Activated B cell treated with CpG ODN at 0.5 μM for 24 hours (primary cell): ENCODE measurements around the gene UXS1. TPM values are rescaled to one million over a fixed set of nuclear protein-coding genes. Genes with fewer than 3 reads are reported as not detected.

ENCODE experiments used
- ATAC-seq: fragments of 200-7000 bp; cut with Tn5 transposase; one replicate; pipeline ENCODE4 v1.10.0; 2021; ENCODE audit warnings: low read depth, mild to moderate bottlenecking, moderate library complexity
- CTCF ChIA-PET: fragments of 350-600 bp; sonication (Branson Sonifier 250); formaldehyde crosslinking; loops from one replicate; lab custom pipeline; 2021; ENCODE audit warnings: antibody characterized with exemption; lab: Charles Lee
- POLR2A ChIA-PET: fragments of 350-600 bp; sonication (Branson Sonifier 250); formaldehyde crosslinking; loops from one replicate; lab custom pipeline; 2021; ENCODE audit warnings: antibody characterized with exemption; lab: Charles Lee
- DNase-seq: peaks from one replicate; pipeline ENCODE4 v3.0.0; 2022
- H3K27ac Mint-ChIP-seq: one replicate; pipeline ENCODE4 v1.8.0; 2020; ENCODE audit warnings: mixed read lengths
- H3K27me3 Mint-ChIP-seq: one replicate; pipeline ENCODE4 v1.8.0; 2021; ENCODE audit warnings: mixed read lengths
- H3K36me3 Mint-ChIP-seq: one replicate; pipeline ENCODE4 v1.8.0; 2021; ENCODE audit warnings: low read depth, mixed read lengths
- H3K4me1 Mint-ChIP-seq: one replicate; pipeline ENCODE4 v1.8.0; 2021; ENCODE audit warnings: mixed read lengths
- H3K4me3 Mint-ChIP-seq: one replicate; pipeline ENCODE4 v1.8.0; 2020; ENCODE audit warnings: mild to moderate bottlenecking, mixed read lengths
- H3K9me3 Mint-ChIP-seq: one replicate; pipeline ENCODE4 v1.8.0; 2020; ENCODE audit warnings: mixed read lengths
- CTCF ChIP-seq: fragments of 200-600 bp; IDR thresholded peaks from one replicate; pipeline ENCODE4 v1.8.0; 2022; ENCODE audit warnings: antibody characterized with exemption, mild to moderate bottlenecking
- intact Hi-C: fragments of 100-400 bp; cut with micrococcal nuclease; formaldehyde crosslinking; loops from one replicate; pipeline ENCODE4 v1.15.1; 2024
- total RNA-seq: library from RNA; stranded (reverse); gene quantifications from 2 replicates; pipeline ENCODE4 v1.2.3, GENCODE V29; 2022

Gene UXS1
- total RNA-seq, 1 donor from 2014 or later, result 24.2 TPM

GRCh38 chr2:106044021-106044420, 150.1 kb downstream of the UXS1 start:
- Mint-ChIP-seq H3K9me3 (no peaks in the 10 kb centered on the region), H3K36me3 (no peaks in the 10 kb centered on the region), H3K4me1 (no peaks in the 10 kb centered on the region), H3K27ac (no peak overlapping the region), H3K4me3 (no peak overlapping the region), H3K27me3 (peaks cover 2% of the 10 kb centered on the region)
- no peak for TF ChIP-seq CTCF
- ChIA-PET CTCF (no interaction called here), POLR2A (no interaction called here)
- no peak for ATAC-seq
- intact Hi-C loops, result no loop called here
- DNase-seq, result no peak
